ENCODE data around the gene OR2W1.

Gene OR2W1

DNA sequence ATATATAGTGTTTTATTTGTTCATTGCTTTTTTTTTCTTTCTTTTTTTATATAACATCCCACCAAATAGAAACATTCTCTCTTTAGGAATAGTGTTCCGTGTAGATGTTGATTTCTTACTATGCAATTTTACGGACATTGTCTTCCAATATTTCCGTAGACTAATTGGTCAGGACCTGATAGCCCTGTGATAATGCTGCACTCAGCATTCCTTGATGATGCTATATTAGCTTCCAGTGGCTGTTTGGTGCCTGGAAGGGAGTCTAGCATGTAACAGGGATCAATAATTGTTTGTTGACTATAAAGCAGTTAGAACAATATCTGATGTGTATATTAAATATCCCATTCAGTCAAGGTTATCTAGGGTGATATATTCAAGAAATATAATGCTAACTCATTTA, 6.7 kb upstream of the OR2W1 start:
- Histone ChIP-seq H3K27me3 (ENCODE audit: low read length) (no peaks in the 10 kb centered on the region), H3F3A (ENCODE audit: insufficient read depth) (no peaks in the 10 kb centered on the region), H3K9ac (ENCODE audit: low read length) (no peak overlapping the region), H2AFZ (ENCODE audit: low read depth, low read length, severe bottlenecking) (no peak overlapping the region), H3K9me3 (ENCODE audit: insufficient read depth, low read length) (no peaks in the 10 kb centered on the region), H3K36me3 (ENCODE audit: low read length) (no peaks in the 10 kb centered on the region), H3K9me2 (replicated peaks; ENCODE audit: insufficient read depth, low read length) (no peaks in the 10 kb centered on the region), H3K27ac (ENCODE audit: low read depth, low read length) (no peak overlapping the region), H3K4me3 (ENCODE audit: insufficient read depth, low read length, poor library complexity, severe bottlenecking) (no peak overlapping the region), H3K4me2 (ENCODE audit: low read depth, low read length, poor library complexity, severe bottlenecking) (no peak overlapping the region), H4K20me1 (ENCODE audit: low read depth, low read length) (no peaks in the 10 kb centered on the region), H3K79me2 (ENCODE audit: insufficient read depth, low read length) (no peaks in the 10 kb centered on the region)
- no peak for TF ChIP-seq EZH2phosphoT487 (conservative IDR thresholded peaks at IDR 0.05; ENCODE audit: low read length)
- TF ChIP-seq, protein P1, sequence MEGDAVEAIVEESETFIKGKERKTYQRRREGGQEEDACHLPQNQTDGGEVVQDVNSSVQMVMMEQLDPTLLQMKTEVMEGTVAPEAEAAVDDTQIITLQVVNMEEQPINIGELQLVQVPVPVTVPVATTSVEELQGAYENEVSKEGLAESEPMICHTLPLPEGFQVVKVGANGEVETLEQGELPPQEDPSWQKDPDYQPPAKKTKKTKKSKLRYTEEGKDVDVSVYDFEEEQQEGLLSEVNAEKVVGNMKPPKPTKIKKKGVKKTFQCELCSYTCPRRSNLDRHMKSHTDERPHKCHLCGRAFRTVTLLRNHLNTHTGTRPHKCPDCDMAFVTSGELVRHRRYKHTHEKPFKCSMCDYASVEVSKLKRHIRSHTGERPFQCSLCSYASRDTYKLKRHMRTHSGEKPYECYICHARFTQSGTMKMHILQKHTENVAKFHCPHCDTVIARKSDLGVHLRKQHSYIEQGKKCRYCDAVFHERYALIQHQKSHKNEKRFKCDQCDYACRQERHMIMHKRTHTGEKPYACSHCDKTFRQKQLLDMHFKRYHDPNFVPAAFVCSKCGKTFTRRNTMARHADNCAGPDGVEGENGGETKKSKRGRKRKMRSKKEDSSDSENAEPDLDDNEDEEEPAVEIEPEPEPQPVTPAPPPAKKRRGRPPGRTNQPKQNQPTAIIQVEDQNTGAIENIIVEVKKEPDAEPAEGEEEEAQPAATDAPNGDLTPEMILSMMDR (IDR thresholded peaks at IDR 0.05; ENCODE audit: insufficient read depth, low read length, poor library complexity, severe bottlenecking) = no peak

DNA sequence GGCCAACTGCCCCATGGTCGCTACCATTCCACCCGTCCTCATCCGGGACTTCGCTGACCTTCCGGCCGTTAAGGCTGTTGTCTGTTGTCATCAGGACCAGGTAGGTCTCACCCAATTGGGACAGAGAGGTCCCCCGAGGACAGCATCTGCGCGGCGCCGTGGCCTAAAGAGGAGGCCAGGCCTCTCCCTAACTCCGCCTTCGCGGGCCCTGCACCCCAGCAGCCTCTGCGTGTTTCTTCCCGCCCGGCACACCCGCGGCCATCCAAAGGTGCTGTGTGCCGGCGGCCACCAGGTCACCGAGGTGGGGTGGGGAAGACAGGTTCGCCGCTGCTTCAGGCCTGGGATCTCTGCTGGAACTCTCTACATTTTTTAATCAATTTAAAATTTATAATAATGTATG, 9.0 kb downstream of the OR2W1 start:
- H3K4me2 ChIP-seq (ENCODE audit: low read depth, low read length, poor library complexity, severe bottlenecking) = no peak overlapping the region
- H3K9ac ChIP-seq (ENCODE audit: low read length) = no peak overlapping the region
- no peak overlapping the region for H3K4me3 ChIP-seq (ENCODE audit: insufficient read depth, low read length, poor library complexity, severe bottlenecking)
- H4K20me1 ChIP-seq (ENCODE audit: low read depth, low read length) = no peaks in the 10 kb centered on the region
- no peak overlapping the region for H3K27ac ChIP-seq (ENCODE audit: low read depth, low read length)
- H3K9me2 ChIP-seq (replicated peaks; ENCODE audit: insufficient read depth, low read length) = no peaks in the 10 kb centered on the region
- TF ChIP-seq EZH2phosphoT487 (conservative IDR thresholded peaks at IDR 0.05; ENCODE audit: low read length) = no peak
- TF ChIP-seq, protein P1 (IDR thresholded peaks at IDR 0.05; ENCODE audit: insufficient read depth, low read length, poor library complexity, severe bottlenecking) = no peak
- no peaks in the 10 kb centered on the region for H3K36me3 ChIP-seq (ENCODE audit: low read length)
- no peaks in the 10 kb centered on the region for H3F3A ChIP-seq (ENCODE audit: insufficient read depth)
- H3K27me3 ChIP-seq (ENCODE audit: low read length) = no peaks in the 10 kb centered on the region
- H3K79me2 ChIP-seq (ENCODE audit: insufficient read depth, low read length) = no peaks in the 10 kb centered on the region
- H3K9me3 ChIP-seq (ENCODE audit: insufficient read depth, low read length) = no peaks in the 10 kb centered on the region
- H2AFZ ChIP-seq (ENCODE audit: low read depth, low read length, severe bottlenecking) = no peak overlapping the region

DNA sequence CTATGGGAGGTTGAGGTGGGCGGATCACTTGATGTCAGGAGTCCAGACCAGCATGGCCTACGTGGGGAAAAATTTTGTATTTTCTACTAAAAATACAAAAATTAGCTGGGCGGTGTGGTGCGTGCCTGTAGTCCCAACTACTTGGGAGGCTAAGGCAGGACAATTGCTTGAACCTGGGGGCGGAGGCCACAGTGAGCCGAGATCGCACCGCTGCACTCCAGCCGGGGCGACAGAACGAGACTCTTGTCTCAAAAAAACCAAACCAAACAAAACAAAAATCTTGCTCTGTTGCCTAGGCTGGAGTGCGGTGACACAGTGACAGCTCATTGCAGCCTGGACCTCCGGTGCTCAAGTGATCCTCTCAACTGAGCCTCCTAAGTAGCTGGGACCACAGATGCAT, 16.2 kb downstream of the OR2W1 start:
- H3K36me3 ChIP-seq (ENCODE audit: low read length) = no peaks in the 10 kb centered on the region
- no peak overlapping the region for H3K4me2 ChIP-seq (ENCODE audit: low read depth, low read length, poor library complexity, severe bottlenecking)
- no peak overlapping the region for H3K27ac ChIP-seq (ENCODE audit: low read depth, low read length)
- H3K4me3 ChIP-seq (ENCODE audit: insufficient read depth, low read length, poor library complexity, severe bottlenecking) = no peak overlapping the region
- H3K9ac ChIP-seq (ENCODE audit: low read length) = no peak overlapping the region
- H3K27me3 ChIP-seq (ENCODE audit: low read length) = 0 out of 2 replicates have a peak, but pooled peaks cover 5% of the 10 kb centered on the region
- no peaks in the 10 kb centered on the region for H3K9me3 ChIP-seq (ENCODE audit: insufficient read depth, low read length)
- no peak for TF ChIP-seq EZH2phosphoT487 (conservative IDR thresholded peaks at IDR 0.05; ENCODE audit: low read length)
- TF ChIP-seq, protein P1 (IDR thresholded peaks at IDR 0.05; ENCODE audit: insufficient read depth, low read length, poor library complexity, severe bottlenecking) = no peak
- H2AFZ ChIP-seq (ENCODE audit: low read depth, low read length, severe bottlenecking) = no peak overlapping the region
- H3K9me2 ChIP-seq (replicated peaks; ENCODE audit: insufficient read depth, low read length) = no peaks in the 10 kb centered on the region; the same call in 1 of the 2 replicates
- no peaks in the 10 kb centered on the region for H3K79me2 ChIP-seq (ENCODE audit: insufficient read depth, low read length)
- no peaks in the 10 kb centered on the region for H3F3A ChIP-seq (ENCODE audit: insufficient read depth)
- H4K20me1 ChIP-seq (ENCODE audit: low read depth, low read length) = no peaks in the 10 kb centered on the region
